ENCODE results near the gene UQCRC1. TPM values are rescaled to one million over a fixed set of nuclear protein-coding genes. Genes with fewer than 3 reads are reported as not detected.

The UQCRC1 gene
- total RNA-seq, 1 donor, result 299 TPM

DNA sequence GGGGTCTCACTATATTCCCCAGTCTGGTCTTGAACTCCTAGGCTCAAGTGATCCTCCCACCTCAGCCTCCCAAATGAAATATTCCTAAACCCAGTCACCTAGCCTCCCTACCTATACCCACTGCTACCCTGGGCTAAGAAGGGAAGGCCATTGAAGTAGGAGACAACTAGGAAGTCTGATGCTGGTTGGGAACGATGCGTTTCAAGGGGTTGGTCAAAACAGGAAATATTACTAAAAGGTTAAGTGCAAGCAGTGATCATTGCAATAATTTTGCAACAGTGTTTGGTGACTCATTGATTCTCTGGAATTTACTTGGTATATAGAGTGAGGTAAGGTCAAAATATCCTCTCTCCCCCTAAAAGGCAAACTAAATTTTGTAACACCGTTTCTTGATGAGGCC, 4.6 kb upstream of the UQCRC1 start:
- TF ChIP-seq, protein P1, sequence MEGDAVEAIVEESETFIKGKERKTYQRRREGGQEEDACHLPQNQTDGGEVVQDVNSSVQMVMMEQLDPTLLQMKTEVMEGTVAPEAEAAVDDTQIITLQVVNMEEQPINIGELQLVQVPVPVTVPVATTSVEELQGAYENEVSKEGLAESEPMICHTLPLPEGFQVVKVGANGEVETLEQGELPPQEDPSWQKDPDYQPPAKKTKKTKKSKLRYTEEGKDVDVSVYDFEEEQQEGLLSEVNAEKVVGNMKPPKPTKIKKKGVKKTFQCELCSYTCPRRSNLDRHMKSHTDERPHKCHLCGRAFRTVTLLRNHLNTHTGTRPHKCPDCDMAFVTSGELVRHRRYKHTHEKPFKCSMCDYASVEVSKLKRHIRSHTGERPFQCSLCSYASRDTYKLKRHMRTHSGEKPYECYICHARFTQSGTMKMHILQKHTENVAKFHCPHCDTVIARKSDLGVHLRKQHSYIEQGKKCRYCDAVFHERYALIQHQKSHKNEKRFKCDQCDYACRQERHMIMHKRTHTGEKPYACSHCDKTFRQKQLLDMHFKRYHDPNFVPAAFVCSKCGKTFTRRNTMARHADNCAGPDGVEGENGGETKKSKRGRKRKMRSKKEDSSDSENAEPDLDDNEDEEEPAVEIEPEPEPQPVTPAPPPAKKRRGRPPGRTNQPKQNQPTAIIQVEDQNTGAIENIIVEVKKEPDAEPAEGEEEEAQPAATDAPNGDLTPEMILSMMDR (IDR thresholded peaks at IDR 0.05; ENCODE audit: extremely low read depth, low read depth, low read length), result no peak
- H3K27ac ChIP-seq (ENCODE audit: low read depth, low read length), result no peak overlapping the region
- no peaks in the 10 kb centered on the region for H3K36me3 ChIP-seq (ENCODE audit: insufficient read depth, low read length)
- peak overlapping the region; percentile 13 for H2AFZ ChIP-seq (ENCODE audit: low read length)
- H3K9me3 ChIP-seq (ENCODE audit: low read depth, low read length), result peaks cover 5% of the 10 kb centered on the region
- no peaks in the 10 kb centered on the region for H4K20me1 ChIP-seq (ENCODE audit: insufficient read depth, low read length)
- H3K4me2 ChIP-seq (ENCODE audit: insufficient read depth, low read length), result peak overlapping the region; percentile 56
- no peaks in the 10 kb centered on the region for H3K27me3 ChIP-seq (ENCODE audit: insufficient read depth, low read length)
- H3K79me2 ChIP-seq (ENCODE audit: insufficient read depth, low read length), result peaks cover 6% of the 10 kb centered on the region
- H3K4me1 ChIP-seq (ENCODE audit: insufficient read depth, low read length), result peaks cover 14% of the 10 kb centered on the region
- DNase-seq (ENCODE audit: insufficient read length, low spot score, missing footprints), result peak; percentile 92
- H3K4me3 ChIP-seq (ENCODE audit: insufficient read depth, low read length), result no peak overlapping the region

DNA sequence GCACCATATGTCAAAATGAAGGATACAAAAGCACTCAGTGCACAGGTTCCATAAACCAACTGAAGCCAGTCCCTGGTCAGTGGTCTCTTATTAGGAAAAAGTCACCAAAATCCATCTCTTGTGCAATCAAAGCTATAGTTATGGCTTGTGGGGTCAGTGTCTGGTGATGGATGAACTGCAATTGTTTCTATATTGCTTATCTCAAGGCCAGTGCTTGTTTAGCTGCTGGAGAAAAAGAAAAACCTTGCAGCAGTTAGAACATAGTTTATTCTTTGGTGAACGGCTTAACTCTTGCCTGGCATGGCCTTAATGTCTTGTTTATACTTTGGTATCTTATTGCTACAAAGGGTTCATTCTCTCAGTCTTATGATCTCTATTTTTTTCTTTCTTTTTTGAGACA, 2.9 kb upstream of the UQCRC1 start:
- Histone ChIP-seq H3K27me3 (ENCODE audit: insufficient read depth, low read length) (no peaks in the 10 kb centered on the region), H4K20me1 (ENCODE audit: insufficient read depth, low read length) (no peaks in the 10 kb centered on the region), H3K4me2 (ENCODE audit: insufficient read depth, low read length) (no peak overlapping the region), H3K4me1 (ENCODE audit: insufficient read depth, low read length) (peaks cover 18% of the 10 kb centered on the region), H3K4me3 (ENCODE audit: insufficient read depth, low read length) (no peak overlapping the region), H2AFZ (ENCODE audit: low read length) (no peak overlapping the region), H3K9me3 (ENCODE audit: low read depth, low read length) (peaks cover 2% of the 10 kb centered on the region), H3K79me2 (ENCODE audit: insufficient read depth, low read length) (peaks cover 23% of the 10 kb centered on the region), H3K27ac (ENCODE audit: low read depth, low read length) (no peak overlapping the region), H3K36me3 (ENCODE audit: insufficient read depth, low read length) (no peaks in the 10 kb centered on the region)
- DNase-seq (ENCODE audit: insufficient read length, low spot score, missing footprints), result no peak
- TF ChIP-seq, protein P1 (IDR thresholded peaks at IDR 0.05; ENCODE audit: extremely low read depth, low read depth, low read length), result no peak

DNA sequence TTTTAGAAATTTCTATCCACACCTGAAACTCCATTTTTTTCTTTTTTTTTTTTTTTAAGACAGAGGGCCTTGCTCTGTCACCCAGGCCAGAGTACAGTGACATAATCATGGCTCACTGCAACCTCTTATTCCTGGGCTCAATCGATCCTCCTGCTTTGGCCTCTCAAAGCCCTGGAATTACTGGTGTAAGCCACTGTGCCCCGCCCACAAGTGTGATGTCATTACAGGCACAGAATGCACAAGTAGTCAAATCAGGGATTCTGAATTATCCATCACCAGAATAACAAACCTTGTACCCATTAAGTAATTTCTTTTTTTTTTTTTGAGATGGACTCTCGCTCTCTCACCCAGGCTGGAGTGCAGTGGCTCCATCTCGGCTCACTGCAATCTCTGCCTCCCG, 1.9 kb downstream of the UQCRC1 start:
- Histone ChIP-seq H3K79me2 (ENCODE audit: insufficient read depth, low read length) (peaks cover 40% of the 10 kb centered on the region), H3K9me3 (ENCODE audit: low read depth, low read length) (no peaks in the 10 kb centered on the region), H3K4me1 (ENCODE audit: insufficient read depth, low read length) (peaks cover 9% of the 10 kb centered on the region), H3K4me3 (ENCODE audit: insufficient read depth, low read length) (no peak overlapping the region), H4K20me1 (ENCODE audit: insufficient read depth, low read length) (peaks cover 15% of the 10 kb centered on the region), H2AFZ (ENCODE audit: low read length) (no peak overlapping the region), H3K27me3 (ENCODE audit: insufficient read depth, low read length) (no peaks in the 10 kb centered on the region), H3K27ac (ENCODE audit: low read depth, low read length) (no peak overlapping the region), H3K4me2 (ENCODE audit: insufficient read depth, low read length) (no peak overlapping the region), H3K36me3 (ENCODE audit: insufficient read depth, low read length) (peaks cover 37% of the 10 kb centered on the region)
- TF ChIP-seq, protein P1 (IDR thresholded peaks at IDR 0.05; ENCODE audit: extremely low read depth, low read depth, low read length), result no peak
- DNase-seq (ENCODE audit: insufficient read length, low spot score, missing footprints), result peak; percentile 19

DNA sequence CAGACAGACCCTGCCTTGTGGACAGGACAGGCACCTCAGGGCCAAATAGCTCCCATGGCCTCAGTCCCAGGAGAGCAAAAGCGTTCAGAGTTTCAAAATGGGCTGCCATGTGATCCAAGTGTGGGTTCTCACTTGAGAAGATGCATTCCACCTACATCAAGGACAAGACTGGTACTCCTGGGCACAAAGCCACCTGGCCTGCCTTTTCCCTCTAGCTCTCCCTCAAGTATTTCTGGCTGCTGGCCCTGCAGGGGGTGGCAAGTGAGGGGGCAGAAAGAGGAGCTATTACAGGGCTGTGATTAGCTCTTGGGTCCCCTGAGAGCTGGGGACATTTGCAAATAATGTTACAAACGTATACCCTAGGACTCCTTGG, 7.8 kb downstream of the UQCRC1 start:
- Histone ChIP-seq H3K9me3 (ENCODE audit: low read depth, low read length) (no peaks in the 10 kb centered on the region), H3K4me3 (ENCODE audit: insufficient read depth, low read length) (no peak overlapping the region), H3K4me2 (ENCODE audit: insufficient read depth, low read length) (no peak overlapping the region), H3K27ac (ENCODE audit: low read depth, low read length) (no peak overlapping the region), H2AFZ (ENCODE audit: low read length) (no peak overlapping the region), H3K4me1 (ENCODE audit: insufficient read depth, low read length) (peaks cover 22% of the 10 kb centered on the region), H3K36me3 (ENCODE audit: insufficient read depth, low read length) (peaks cover 80% of the 10 kb centered on the region), H3K79me2 (ENCODE audit: insufficient read depth, low read length) (peaks cover 17% of the 10 kb centered on the region), H3K27me3 (ENCODE audit: insufficient read depth, low read length) (no peaks in the 10 kb centered on the region), H4K20me1 (ENCODE audit: insufficient read depth, low read length) (peaks cover 27% of the 10 kb centered on the region)
- TF ChIP-seq, protein P1 (IDR thresholded peaks at IDR 0.05; ENCODE audit: extremely low read depth, low read depth, low read length), result no peak
- DNase-seq (ENCODE audit: insufficient read length, low spot score, missing footprints), result peak; percentile 53

Data from osteoblast (primary cell).